NCI-H146 treated with DMSO at 0.1 percent for 48 hours (cell line): ENCODE measurements around the gene SARDH.

Experiments
- DNase-seq: peaks from one replicate; lab custom pipeline; 2025; ENCODE audit not compliant: unreplicated experiment; lab: John Stamatoyannopoulos, UW

Gene SARDH

DNA sequence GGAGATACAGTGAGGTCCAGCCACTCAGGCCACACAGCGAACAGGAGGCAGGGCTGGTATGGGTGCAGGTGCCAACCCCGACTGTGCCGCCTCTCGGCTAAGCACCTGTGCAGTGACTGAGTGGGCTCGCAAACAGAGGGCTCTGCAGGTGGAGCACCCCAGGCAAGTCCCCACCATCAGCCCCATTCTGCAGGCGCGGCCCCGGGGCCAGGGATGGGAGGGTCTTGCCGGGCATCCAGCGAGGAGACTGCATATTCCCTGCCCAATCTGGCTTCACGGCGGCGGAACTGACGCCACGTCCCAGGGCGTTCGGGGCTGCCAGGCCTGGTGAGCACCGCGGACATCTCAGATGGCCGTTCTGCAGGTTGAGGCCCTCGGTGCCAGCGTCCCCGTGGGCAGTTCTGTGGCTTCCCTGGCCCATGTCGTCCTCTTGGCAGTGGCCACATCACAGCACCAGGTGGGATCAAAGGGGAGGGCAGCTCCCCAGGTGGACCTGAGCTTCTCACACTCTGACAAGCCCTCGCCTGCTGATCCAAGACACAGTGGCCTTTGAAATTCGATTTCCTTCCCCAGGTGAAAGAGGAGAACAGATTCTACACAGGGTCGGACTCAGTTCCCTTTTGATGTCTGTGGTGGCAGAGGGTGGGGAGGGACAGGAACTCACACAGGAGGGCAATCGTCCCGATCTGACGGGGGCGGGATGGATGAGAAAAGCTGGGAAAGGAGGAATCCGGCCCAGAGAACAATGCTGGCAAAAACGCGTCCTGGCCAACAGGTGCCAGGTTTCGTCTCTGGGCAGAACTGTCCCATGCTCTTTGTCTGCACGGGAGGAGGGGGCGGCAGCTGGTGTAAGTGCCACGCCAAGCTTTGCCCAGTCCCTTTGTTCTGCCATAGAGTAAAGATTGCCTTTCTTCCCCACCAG is 83.2 kb downstream of the SARDH start:
- DNase-seq: no peak

DNA sequence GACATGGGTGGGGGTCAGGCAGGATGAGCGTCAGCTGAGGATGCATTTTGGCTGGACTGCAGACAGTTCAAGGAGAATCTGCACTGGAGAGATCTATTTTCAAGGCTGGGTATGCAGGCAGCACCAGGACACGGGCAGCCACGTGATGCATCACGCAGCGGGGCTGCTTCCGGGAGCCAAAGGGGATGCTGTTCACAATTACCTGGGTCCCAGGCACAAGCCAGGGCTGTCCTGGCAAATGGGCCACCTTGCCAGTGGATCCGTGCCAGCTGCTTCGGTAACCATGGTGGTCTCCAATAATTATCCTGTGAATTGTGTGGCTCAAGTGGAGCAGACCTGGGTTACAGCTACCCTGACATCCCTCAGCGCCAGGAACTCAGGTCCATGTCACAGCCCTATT is 84.5 kb downstream of the SARDH start:
- no peak for DNase-seq

DNA sequence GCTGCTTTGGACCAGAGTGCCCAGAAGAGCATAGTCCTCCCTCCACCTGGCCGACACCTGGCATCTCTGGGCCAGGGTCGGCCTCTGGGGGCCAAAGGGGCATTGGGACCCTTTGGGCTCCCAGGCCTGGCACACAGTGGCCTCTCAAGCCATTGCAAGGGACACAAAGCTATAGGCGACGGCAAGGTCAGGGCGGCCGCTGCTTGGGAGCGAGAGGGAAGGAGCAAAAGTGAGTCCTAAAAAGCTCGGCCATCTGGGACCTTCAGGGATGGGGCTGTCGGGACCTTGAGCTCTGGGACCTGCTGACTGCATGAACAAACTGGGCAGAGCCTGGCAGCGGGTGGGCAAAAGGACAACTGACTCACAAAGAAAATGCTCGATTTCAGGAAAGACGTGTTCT is 88.1 kb downstream of the SARDH start:
- no peak for DNase-seq

DNA sequence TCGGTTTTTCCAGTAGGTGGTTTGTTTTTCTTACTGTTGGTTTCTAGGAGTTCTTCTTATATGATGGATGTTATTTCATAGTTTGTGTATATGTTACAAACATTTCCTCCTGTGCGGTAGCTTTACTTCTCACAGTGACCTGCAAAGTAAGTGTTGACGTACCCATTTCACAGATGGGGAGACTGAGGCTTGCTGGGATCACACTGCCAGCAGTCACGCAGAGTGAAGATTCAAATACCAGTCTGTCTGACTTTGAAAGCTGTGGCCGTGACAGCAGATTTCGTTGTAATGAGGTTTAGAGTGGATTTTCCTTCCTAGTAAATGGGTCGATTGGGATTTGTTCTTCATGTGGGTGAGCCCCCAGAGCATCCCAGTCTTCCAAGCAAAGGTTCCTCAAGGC is 89.0 kb downstream of the SARDH start:
- no peak for DNase-seq

DNA sequence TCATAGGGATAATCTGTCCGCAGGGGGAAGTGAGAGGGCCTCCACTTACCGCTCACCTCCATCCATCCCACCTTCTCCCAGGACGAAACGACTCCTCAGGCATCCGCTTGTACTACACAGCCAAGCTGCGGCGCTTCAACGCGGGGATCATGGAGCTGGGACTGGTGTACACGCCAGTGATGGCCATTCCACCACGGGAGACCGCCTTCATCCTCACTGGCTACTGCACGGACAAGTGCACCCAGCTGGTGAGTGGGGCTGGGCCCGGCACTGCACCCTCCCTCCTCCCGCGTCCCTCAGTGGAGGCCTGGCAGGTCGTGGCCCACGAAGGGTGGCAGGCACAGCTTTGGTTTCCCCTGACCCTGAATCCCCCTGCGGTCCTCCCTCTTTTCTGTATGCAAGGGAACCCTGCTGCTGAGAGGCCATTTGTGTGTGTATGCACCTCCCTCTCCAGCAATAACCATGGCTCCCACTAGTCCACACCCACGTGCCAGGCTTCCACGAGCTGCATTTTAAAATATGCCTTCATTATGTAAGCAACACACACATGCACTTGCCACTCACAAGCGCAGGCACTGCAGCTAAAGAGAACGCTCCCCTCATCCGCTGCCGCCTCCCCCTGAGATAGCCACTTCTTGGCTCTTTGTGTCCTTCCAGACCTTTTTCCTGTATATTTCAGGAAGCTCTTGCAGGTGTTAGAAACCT is 90.2 kb downstream of the SARDH start:
- DNase-seq: no peak

DNA sequence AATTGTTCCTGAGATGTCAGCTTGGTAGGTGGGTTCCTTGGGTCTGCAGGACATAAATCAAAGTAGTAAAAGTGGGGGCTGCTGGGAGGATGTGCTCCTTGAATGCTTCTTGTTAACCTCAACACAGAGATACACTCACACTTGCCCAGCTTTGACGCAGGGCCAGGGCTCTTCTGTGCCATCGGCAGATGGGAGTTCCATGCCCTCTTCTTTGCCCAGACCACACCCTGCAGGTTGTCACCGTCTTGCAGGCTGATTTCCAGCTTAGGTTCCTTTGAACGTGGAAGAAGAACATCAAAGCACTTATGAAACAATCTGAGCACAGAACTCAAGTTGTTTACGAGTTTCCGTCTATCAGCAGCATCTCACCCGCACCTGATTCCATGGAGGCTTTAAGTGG is 91.0 kb downstream of the SARDH start:
- DNase-seq: no peak

DNA sequence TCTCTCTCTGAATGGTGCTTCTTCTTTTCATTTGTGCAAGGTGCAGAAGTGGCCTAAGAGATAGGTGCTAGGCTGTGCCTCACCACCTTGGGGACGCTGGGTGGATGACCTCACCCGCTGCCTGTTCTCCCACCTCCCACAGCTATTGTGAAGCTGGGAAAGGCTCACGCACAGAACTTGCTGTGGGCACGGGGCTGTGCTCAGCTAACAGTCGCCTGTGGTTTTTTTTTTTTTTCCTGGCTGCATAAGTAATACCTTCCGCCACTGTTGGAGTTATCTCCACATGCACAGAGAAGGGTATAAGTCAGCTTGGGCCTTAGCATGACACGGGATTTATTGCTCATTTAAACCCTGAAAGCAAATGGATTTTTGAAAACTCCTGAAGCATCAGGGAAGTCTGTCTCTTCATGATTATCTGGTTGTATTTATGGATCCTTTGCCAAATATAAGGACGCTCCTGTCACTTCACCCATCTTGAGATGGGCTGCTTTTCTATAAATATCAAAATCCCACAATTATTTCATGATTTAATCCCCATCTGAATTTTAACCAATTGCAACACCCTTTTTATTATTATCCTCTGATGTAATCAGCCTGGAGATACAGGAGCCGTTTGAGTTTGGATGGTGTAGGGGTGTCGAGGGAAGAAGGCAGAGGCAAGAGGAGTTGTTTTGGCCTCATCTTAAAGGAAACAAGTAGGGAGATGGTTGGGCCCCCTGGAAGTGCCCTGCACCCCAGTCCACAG is 93.0 kb downstream of the SARDH start:
- no peak for DNase-seq

DNA sequence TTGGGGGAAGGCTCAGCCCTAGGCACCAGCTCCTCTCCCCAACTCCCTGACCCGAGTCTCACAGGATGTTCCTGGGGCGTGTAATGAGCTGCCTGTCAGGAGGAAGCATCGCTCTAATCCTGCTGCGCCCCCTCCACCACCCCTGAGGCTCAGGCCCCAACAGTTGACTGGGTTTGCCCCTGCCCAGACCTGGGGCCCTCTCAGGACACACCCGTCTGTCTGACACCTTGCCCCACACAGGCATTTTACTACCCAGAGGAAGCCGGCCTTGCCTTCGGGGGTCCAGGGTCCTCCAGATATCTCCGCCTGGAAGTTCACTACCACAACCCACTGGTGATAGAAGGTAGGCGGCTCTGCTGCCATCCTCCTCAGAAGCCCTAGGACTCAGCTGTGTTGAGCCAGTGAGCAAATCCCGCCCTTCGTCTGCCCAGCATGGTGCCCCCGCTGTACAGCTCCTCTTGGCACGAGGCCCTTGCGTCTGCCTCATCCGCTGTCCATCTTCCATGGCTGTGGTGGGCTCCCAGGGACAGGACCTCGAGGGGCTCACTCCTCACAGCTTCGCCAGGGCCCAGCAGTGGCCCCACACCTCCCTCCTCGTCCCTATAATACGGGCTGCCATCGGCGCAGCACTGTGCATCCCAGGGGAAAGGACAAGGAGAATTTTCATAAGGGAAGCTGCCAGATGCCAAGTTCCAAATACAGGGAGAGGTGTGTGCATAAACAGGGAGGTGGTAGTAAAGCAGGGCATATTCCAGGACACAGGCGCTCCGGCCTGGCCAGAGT is 94.0 kb downstream of the SARDH start:
- no peak for DNase-seq

DNA sequence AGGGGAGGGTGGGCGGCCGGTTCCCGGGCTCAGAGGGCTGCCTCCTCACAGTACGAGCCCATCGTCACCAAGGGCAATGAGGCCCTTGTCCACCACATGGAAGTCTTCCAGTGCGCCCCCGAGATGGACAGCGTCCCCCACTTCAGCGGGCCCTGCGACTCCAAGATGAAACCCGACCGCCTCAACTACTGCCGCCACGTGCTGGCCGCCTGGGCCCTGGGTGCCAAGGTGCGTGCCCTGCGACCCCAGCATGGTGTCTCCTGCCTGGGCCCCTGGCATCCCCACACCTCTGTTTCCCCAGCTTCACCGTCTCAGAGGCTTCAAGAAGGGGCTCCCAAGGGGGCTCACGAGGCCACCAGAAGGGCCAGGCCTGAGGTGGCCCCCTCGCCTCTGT is 94.8 kb downstream of the SARDH start:
- no peak for DNase-seq

DNA sequence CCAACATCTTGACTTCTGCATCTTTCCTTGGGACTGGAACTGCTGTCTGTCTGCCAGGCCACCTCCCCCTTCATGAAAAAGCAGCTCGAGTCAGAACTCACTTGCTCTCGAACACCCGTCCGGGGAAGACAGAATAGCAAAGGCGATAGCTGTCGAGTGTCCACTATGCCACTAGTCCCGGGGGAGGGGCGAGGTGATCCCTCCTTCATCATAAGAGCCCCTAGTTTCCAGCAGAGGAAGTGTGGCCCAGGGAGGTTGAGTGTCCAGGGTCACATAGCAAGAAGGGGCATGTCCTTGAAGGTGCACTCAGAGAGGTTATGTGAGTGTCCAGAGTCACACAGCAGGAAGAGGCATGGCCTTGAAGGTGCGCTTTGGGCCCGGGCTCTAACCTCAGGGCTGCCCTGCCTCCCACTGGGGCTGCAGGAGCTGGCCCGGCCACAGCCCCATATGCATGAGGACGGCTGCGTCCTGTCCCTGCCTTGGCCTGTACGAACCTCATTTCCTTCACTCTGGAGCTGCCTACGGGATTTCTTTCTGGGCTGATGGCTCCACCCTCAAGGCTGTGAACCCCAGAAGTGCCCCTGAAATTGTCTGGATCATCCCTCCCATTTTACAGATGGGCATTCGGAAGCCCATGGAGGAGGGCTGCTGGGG is 95.3 kb downstream of the SARDH start:
- no peak for DNase-seq

DNA sequence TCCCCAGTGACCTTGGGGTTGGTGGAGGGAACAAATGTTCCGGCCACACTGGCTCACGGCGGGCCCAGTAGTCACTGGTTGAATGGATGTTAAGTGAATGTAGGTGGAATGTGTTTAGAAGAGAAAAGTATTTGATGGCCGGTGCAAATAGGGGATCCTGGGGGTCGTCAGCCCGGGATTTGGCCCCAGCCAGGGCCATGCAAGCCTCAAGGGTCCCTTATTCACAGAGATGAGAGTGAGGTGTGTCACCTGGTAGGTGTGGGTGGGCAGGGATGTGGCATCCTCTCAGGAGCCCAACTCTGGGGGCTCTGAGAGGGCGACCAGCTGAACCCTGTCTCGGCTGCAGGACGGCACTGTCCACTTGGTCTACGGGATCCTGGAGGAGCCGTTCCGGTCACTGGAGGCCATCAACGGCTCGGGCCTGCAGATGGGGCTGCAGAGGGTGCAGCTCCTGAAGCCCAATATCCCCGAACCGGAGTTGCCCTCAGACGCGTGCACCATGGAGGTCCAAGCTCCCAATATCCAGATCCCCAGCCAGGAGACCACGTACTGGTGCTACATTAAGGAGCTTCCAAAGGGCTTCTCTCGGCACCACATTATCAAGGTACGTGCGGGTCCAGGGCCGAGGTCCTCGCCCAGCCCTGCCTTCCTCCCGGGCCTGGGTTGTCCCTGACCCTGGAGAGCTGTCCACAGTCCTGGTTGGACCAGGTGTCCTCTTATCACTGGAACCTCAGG is 96.1 kb downstream of the SARDH start:
- no peak for DNase-seq

DNA sequence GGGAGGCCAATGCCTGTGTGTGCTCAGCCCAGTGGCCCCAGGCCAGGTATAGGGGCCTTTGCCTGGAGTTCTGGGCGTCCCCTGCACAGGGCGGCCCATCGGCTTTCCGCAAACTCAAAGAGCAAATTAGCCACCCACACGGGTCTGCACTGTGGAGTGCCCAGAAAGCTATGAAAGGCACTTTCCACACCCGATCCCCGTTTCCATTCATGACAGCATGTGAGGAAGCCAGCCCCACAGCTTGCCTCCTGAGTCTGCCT is 96.8 kb downstream of the SARDH start:
- DNase-seq: no peak

DNA sequence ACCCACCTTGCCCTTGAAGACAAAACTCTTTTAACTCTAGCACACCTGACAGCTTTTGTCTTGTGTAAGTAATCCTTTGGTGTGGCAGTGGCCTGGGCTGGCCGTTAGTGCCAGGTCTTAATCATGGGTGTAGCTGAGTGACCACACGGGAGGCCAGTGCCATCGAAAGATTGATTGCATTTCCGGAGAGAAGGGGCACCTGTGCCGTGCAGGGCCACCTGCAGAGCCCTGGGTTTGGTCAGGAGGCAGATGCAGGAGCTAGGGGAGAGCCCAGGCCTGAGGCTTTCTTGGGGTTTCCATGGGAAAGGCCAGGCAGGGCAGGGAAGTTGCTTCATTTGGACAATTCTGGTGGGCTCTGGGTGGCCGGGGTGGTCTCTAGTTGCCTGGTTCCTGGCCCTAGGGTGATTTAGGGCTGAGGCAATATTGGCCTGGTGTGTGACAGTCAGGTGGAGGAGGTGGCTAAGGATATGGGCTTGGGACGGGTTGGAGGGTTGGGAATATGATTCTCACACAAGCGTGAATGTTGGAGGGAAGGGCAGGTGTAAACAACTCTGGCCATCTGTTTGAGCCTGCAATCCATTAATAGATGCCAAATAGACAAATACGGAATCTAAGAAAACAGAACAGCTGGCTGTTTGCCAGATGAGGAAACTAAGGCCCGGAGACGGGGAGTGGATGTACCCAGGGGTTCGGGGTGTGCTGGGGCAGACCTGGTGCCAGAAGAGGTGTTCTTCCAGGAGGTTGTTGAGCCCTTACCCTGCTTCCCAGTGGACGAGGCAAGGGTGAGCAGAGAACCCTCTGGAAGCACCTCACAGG is 97.4 kb downstream of the SARDH start:
- peak; percentile 11 for DNase-seq

DNA sequence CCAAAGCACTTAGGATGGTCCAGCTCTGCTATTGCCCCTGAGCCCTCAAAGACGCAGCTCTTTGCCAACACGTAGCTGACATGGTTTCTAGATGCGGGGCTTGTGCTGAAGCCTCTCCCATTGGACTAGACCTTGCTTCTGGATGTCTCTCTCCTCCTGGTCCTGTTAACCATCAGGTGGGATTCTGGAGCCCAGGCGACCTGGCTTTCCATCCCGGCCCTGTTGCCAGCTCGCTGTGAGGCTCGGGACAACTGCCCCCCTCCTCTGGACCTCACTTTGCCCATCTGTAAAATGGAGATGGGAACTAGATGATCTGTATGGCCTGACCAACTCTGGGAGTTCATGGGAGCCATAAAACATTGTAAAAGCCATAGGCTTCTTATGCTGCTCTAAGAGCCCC is 98.0 kb downstream of the SARDH start:
- no peak for DNase-seq

DNA sequence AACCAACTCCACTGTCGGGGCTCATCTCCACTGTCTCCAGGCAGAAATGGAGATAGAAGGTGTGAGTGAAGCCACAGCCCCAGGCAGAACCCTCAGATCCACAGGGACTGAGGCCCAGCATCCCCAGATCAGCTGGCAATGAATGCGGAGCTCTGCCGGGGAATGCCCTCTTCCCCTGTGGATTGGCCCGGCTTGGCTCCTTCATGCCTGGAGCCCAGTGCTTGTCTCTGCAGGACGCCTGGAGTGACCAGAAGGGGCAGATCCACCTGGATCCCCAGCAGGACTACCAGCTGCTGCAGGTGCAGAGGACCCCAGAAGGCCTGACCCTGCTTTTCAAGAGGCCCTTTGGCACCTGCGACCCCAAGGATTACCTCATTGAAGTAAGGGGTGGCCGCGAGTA is 98.5 kb downstream of the SARDH start:
- no peak for DNase-seq

DNA sequence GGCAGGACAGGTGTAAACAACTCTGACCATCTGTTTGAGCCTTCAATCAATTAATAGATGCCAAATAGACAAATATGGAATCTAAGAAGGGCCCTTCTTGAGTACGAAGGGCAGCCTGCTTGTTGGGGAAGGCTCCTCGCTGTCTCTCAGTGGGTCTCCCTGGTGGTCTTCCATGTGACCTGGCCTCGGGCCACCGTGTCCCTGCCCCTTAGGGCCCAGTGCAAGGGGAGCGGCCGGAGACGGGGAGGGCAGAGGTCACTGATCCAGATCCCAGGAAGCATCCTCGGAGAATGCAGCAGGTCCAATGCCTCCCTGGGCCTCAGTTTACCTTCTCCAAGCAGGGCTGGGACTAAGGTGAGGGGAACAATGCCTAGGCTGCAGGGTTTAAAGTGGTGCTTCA is 99.4 kb downstream of the SARDH start:
- no peak for DNase-seq

DNA sequence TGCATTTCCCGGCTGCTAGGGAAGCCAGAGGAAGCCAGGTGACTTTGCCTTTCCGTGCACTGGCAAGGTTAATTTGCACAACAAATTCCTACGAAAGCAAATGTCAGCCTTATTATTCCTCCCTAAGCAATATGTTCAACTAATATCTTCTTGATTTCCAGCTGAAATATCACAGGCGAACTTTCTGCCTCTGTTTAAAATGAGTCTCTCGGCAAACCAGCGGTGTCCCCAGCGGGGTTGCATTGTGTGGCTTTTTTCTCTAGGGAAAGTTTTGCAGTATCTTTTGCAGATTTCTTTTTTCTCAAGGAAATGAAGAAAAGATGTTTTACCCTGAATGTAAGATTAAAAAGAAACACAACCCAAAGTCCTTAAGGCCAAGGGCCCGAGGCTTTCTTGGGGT is 100.1 kb downstream of the SARDH start:
- no peak for DNase-seq

DNA sequence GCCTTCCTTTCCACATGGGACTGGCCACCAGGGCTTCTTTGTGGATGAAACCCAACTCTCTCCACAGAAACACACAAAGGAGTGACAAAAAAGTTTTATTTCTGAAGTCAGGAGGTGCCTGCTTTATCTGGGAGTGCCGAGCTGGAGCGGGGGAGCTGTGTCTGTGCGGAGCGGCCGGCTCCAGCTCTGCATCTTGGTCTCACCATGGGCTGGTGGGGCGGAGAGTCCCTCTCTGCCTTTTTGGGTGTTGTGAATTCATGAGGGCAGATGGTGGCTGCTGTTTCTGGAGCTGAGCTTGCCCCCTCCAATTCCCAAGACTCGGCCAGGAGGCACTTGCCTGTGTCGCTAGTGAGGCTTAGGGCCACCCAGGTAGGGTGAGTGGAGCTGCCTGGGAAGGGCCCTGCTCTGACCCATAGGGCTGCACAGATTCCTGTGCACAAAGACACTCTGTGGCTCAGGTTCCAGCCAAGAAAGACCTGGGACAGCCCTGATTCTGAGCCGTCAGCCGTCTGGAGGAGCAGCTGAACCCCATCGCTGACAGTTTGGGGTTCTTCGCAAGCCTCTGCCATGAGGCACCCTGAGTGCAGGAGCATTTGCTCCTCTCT is 100.6 kb downstream of the SARDH start:
- no peak for DNase-seq

DNA sequence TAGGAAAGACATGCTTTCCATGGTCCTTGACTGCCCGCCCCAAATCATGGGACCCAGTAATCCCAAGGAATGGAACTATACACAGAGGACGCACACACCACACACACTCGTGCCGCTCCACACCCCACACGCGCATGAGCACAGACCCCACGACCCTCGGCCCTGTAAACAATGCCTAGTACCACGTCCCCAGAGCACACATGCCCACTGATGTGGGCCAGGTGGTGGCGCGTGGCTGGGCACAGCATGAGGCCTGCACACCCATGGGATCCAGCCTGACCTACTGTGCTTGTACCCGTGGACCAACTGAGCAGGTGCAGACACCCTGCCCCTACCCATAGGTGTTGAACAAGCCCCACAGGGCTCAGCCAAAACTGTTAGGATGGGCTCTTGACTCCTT is 101.2 kb downstream of the SARDH start:
- no peak for DNase-seq
